Stimulated activated CD8-positive, alpha-beta memory T cell treated with anti-CD3 and anti-CD28 coated beads, Interleukin-2, amount 100 ng/mL, for 1 hour (primary cell): ENCODE results near the gene CA9.
A peak's percentile ranks its signal among the peaks of the same experiment; 100 is the strongest.
"Not testable (repeated sequence)": the region's sequence is repeated elsewhere in the genome, so short reads cannot be mapped to it uniquely, and the experiment has no call there.

ENCODE experiments used
- DNase-seq, 2 donors: peaks; one replicate each; pipeline ENCODE4 v3.0.0-alpha.2; 2020; ENCODE audit warnings: low read depth in 2 of 2

CA9 gene

DNA sequence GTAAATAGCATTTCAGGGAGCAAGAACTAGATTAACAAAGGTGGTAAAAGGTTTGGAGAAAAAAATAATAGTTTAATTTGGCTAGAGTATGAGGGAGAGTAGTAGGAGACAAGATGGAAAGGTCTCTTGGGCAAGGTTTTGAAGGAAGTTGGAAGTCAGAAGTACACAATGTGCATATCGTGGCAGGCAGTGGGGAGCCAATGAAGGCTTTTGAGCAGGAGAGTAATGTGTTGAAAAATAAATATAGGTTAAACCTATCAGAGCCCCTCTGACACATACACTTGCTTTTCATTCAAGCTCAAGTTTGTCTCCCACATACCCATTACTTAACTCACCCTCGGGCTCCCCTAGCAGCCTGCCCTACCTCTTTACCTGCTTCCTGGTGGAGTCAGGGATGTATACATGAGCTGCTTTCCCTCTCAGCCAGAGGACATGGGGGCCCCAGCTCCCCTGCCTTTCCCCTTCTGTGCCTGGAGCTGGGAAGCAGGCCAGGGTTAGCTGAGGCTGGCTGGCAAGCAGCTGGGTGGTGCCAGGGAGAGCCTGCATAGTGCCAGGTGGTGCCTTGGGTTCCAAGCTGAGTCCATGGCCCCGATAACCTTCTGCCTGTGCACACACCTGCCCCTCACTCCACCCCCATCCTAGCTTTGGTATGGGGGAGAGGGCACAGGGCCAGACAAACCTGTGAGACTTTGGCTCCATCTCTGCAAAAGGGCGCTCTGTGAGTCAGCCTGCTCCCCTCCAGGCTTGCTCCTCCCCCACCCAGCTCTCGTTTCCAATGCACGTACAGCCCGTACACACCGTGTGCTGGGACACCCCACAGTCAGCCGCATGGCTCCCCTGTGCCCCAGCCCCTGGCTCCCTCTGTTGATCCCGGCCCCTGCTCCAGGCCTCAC lies at the start of gene CA9:
Gene CA9 (plus strand): TSS at position 797 of the 893 bp plus-strand sequence. CDS start 32 bp downstream, at position 829.
- no peak for DNase-seq

DNA sequence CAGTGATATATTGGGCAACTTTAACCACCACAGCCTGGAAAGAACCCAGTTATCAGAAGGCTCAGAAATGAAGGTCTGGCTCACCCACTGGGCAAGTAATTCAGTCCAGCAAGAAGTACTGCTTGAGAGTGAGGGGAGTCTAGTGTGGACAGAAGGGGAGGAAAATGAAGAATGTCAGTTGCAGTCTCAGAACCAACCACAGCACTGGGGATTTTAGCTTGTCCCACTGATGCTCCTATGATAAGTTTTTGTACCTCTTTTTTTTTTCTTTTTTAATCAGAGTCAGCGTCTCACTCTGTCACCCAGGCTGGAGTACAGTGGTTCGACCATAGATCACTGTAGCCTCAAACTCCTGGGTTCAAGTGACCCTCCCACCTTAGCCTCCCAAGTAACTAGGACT lies 46.2 kb upstream of the CA9 start:
- no peak for DNase-seq

DNA sequence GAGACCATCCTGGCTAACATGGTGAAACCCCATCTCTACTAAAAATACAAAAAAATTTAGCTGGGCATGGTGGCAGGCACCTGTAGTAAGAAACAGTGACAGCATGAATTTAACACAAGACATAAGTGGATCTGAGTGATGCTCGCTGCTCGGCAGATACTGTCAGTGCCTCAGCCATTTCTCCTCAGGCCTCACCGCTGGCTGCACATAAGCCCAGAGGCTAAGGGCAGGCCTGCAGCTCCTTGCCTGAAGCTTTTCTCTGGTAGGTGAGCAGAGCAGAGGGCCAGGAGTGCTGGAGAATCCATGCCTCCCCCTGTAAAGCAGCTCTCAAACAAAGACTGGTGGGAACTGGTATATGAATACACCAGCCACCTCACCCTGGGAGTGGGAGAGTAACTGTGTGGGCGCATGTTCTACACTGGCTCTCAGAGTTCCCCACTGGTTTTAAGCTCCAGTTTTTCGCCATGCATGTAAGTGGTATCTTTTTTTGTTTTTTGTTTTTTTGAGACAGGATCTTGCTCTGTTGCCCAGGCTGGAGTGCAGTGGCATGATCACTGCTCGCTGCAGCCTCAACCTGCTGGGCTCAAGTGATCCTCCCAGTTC lies 45.2 kb upstream of the CA9 start:
- DNase-seq = no peak

- DNase-seq = no peak
Observed at GRCh38 chr9:35629597-35629996, 44.1 kb upstream of the CA9 start.

DNA sequence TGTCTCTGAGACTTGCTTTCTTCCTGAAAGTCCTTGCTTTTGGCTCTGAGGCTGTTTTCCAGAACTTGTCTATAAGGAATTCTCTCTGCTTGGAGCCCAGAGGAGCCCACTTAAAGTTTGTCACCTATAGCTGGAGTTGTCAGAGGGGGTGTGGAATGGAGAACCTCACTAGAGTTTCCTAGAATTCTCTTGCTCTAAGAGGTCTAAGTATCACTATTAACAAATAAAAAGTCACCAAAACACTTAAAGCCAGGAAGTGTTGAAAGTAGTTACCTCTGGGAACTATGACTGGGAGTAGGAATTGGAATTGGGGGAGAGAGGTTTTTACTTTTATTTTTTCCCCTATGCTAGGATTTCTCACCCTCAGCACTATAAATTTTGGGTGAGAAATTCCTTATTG lies 38.0 kb upstream of the CA9 start:
- no peak for DNase-seq

DNA sequence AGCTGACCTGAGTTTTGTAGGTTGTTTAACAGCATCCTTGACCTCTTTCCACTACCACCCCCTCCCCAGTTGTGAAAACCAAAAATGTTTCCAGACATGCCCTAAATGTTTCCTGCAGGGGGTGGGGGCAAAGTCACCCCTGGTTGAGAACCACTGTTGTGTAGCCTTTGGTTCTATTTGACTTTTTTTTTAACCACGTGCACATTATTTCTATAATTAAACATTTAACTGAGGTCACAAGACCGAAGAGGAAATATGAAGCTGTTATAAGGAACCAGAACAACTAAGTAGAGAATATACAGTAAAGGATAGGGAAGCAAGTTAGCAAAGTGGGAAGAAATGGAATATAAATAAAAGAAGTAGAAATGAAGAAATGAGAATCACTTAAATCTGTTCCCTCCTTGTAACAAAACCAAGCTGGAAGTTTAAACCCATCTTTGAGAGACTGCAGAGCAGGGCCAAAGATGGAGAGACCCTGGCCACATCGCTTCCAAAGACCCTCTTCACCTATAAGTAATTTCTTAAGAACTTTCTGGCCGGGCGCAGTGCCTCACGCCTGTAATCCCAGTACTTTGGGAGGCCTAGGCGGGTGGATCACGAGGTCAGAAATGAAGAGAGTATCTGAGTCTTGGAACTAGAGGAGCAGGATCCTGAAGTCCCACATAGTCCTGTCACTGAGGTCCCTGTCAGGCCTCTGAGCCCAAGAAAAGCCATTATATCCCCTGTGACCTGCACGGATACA lies 37.4 kb upstream of the CA9 start:
- DNase-seq = no peak

- not testable (repeated sequence) for DNase-seq
Observed at GRCh38 chr9:35636877-35637246, 36.9 kb upstream of the CA9 start.

GRCh38 chr9:35637427-35637955 lies 36.2 kb upstream of the CA9 start:
- DNase-seq = not testable (repeated sequence)

GRCh38 chr9:35638751-35639150 lies 35.0 kb upstream of the CA9 start:
- DNase-seq = not testable (repeated sequence)

DNA sequence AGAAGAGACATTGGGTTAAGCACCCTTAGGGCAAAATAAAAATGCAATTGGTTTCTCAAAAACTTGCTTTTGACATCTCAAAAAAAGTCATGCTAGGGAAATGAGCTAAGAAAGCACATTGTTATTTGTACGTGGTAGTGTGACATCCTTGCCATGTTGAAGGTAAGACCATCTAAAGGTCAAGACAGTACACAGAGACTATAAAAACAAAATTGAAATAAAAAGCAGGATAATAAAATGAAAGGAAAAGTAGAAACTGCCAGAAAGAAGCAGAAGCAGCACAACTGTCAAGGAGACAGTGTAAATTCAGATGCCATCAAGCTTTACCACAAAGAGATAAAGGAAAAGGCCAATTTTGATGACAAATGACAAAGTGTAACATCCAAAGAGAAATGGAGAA lies 34.5 kb upstream of the CA9 start:
- not testable (repeated sequence) for DNase-seq

DNA sequence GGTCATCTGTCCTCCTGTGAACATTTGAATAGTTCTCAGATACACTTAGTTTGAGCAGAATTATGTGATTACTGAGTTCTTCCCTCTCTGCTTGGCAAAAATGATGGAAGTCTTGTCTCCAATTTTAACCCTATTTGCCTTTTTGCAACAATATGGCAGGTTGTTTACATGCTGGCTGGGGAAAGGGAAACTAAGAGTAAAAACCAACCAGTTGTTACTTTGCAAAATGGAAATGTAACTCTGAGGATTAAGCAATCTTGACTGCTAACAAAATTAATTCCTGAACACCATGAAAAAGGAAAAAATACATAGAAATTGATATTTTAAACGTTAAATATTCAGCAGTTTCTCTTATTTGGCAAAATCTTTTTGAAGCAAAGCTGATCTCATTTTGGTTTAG lies 34.1 kb upstream of the CA9 start:
- no peak for DNase-seq

- not testable (repeated sequence) for DNase-seq
Observed at GRCh38 chr9:35640431-35640830, 33.3 kb upstream of the CA9 start.

DNA sequence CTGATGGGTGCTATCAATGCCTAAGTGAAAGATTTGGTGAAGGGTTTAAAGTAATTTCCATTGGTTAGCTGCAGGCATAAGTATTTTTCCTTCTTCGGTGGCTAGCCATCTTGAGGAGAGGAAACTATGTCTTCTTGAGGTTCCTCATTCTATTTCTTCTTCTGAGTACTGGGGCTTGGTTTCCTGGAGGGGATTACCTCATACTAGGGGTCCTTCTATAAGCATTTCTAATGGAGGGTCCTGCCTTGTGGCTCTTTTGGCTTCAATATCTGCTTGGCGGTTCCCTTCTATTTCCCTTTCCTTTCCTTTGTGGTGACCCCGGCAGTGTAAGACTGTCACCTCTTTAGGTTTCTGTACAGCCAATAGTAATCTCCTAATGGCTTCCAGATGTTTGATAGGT lies 32.2 kb upstream of the CA9 start:
- not testable (repeated sequence) for DNase-seq

- DNase-seq = no peak
Observed at GRCh38 chr9:35643046-35643445, 30.7 kb upstream of the CA9 start.

DNA sequence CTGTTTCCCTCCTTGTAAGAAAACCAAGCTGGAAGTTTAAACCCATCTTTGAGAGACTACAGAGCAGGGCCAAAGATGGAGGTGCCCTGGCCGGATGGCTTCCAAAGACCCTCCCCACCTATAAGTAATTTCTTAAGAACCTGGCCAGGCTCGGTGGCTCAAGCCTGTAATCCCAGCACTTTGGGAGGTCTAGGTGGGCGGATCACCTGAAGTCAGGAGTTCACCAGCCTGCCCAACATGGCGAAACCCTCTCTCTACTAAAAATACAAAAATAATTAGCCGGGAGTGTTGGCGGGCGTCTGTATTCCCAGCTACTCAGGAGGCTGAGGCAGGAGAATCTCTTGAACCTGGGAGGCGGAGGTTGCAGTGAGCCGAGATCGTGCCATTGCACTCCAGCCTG lies 28.0 kb upstream of the CA9 start:
- DNase-seq = not testable (repeated sequence)

GRCh38 chr9:35646153-35646532 lies 27.6 kb upstream of the CA9 start:
- no peak for DNase-seq

DNA sequence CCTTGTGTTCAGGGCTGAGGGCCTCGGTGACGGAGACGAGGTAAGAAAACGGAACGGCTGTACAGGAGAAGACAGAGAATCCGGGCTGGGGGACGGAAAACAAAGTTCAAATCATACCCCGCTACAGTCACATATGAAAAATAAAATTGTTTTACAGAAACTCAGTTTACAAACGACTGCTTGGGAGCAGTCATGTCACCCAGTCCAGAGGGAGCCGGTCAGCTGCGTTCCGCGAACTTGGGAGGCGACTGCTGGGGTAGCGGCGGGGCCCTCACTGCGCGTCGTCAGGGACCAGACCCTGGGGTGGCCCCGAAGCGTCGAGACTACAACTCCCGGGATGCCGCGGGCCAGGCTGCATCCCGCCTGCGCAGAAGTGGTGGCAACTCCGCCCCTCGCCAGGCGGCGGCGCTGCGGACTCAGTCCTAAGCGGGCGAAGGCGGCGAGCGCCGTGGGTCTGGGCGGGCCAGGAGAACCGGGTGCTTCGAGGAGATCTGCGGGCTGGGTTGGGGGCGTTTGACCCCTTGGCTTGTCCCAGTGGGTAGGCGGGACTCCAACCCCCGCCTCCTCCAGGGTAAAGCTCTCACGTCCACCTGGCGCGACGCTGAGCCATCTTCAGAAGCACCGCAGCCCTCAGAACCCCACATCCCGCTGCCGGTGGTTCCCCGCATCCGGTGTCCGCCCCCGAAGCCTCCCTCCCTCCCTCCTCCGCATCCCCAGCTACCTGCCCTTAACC lies 27.0 kb upstream of the CA9 start:
- peak; percentile 81 to 83 for DNase-seq

DNA sequence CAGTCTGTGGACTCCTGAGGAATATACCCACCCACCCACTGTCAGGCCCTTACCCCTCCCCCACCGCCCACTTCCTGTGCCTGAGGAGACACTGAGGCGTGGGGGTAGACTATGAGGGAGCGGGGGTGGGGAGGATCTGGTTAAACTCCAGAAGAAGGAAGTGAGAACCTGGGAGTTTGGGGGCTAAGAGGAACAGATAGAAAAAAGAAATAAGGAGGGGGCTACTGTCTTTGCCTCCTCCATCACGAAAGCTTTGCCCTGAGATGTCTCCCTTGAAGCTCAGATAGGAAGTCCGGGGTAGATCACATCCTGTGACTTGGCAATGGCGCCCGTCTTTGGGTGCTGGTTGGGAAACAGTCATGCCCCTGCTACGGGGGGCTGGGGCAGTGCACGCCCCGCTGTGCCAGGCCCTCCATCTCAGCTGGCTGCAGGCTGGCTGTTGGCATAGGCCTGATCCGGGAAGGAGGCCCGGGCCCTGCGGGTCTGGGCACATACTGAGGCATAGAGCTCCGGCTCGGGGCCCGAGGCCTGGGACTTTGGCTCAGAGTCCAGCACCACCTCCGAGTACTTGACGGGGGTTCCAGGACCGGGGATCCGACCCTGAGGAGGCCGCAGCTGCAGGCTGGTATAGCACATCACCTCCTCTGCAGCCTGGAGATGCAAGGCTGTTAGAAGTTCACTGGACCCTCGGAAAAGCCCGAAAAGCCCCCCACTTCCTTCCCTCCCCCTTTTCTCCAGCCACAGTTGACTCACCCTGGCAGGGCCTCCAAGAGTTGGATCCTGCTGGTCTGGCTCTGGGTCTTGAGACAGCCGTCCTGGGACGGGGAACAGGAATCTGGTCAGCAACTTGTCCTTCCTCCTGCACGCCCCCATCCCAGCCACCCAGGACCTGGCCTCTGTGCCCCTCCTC lies 24.0 kb upstream of the CA9 start:
- no peak for DNase-seq

DNA sequence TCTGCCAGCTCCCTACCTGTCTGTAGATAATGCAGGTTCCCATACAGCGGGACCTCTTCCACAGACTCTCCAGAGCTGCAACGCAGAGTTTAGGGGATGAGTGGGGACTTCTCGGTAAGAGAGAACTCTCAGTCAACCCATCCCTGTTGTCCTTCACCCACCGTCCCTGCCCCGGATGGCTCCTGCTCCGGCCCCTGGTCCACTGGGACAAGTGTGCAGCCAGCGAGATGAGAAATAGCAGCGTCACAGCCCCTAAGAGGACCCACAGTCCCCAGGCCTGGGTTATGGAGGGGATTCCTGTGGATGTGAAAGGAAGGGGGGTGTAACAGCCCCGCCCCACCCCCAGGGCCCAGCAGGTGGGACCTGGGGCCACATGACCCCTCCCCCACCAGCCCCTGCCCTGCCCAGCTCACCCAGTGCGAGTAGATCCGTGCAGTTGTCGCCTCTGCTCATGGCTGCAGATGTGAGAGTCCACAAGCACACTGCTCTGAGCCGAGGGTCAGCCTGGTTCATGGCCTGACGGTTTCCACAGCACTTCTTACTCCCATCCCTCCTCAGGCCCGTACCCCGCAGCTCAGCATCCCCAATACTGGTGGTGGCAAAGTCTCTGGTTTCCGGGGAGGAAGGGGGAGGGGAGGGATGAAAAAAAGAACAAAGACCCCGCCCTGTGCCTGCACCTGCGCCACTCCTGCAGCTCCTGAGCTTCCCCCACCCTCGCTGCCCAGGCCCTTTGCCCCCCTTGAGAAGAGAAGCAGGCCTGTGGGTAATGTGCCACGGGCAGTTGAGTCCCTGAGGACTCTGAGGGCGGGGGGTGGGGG lies 23.2 kb upstream of the CA9 start, which contains the start of gene SIT1:
Gene SIT1 (minus strand): TSS at position 591 of the 818 bp plus-strand sequence. CDS start 78 bp downstream, at position 513.
- no peak for DNase-seq
